Muscle layer of colon (tissue), 2 donors: ENCODE results near the gene METTL24.
A peak's percentile ranks its signal among the peaks of the same experiment; 100 is the strongest.

Experiments used
- H3K27ac ChIP-seq: one replicate; pipeline ENCODE4 v1.7.0; 2013; ENCODE audit warnings: low read depth, mild to moderate bottlenecking, low read length, moderate library complexity
- H3K27me3 ChIP-seq, 2 donors: one replicate each; pipeline ENCODE4 v1.7.0; 2013; ENCODE audit warnings: low read length in 2 of 2, mild to moderate bottlenecking in 2 of 2; ENCODE audit not compliant: insufficient read depth in 2 of 2, control insufficient read depth in 1 of 2
- H3K36me3 ChIP-seq: one replicate; pipeline ENCODE4 v1.7.0; 2013; ENCODE audit warnings: mild to moderate bottlenecking, low read length; ENCODE audit not compliant: insufficient read depth
- H3K4me1 ChIP-seq: one replicate; pipeline ENCODE4 v1.7.0; 2013; ENCODE audit warnings: mild to moderate bottlenecking, low read length; ENCODE audit not compliant: insufficient read depth
- H3K4me3 ChIP-seq, 2 donors: one replicate each; pipeline ENCODE4 v1.7.0; 2013; ENCODE audit warnings: low read length in 2 of 2, low read depth in 1 of 2, mild to moderate bottlenecking in 1 of 2, moderate library complexity in 1 of 2
- H3K9ac ChIP-seq: one replicate; pipeline ENCODE4 v1.7.0; 2013; ENCODE audit warnings: low read length
- H3K9me3 ChIP-seq: one replicate; pipeline ENCODE4 v1.7.0; 2013; ENCODE audit warnings: mild to moderate bottlenecking, low read length
- donor health status: abdominal sarcoma.
- donor health status: Adenocarcinoma of cecum.

The METTL24 gene

GRCh38 chr6:110389689-110390382 lies 31.7 kb upstream of the METTL24 start:
- no peak overlapping the region for H3K4me3 ChIP-seq
- H3K36me3 ChIP-seq: no peaks in the 10 kb centered on the region
- no peaks in the 10 kb centered on the region for H3K9me3 ChIP-seq
- no peaks in the 10 kb centered on the region for H3K27me3 ChIP-seq
- H3K9ac ChIP-seq: no peak overlapping the region
- peaks cover 8% of the 10 kb centered on the region for H3K4me1 ChIP-seq
- H3K27ac ChIP-seq: no peak overlapping the region

GRCh38 chr6:110387986-110388385 lies 29.8 kb upstream of the METTL24 start:
- Histone ChIP-seq H3K9me3 (no peaks in the 10 kb centered on the region), H3K27me3 (no peaks in the 10 kb centered on the region), H3K4me1 (peaks cover 8% of the 10 kb centered on the region), H3K36me3 (no peaks in the 10 kb centered on the region), H3K4me3 (no peak overlapping the region), H3K9ac (no peak overlapping the region), H3K27ac (no peak overlapping the region)

GRCh38 chr6:110385458-110385863 lies 27.3 kb upstream of the METTL24 start:
- H3K27ac ChIP-seq: no peak overlapping the region
- peaks cover 7% of the 10 kb centered on the region for H3K4me1 ChIP-seq
- no peak overlapping the region for H3K9ac ChIP-seq
- H3K36me3 ChIP-seq: no peaks in the 10 kb centered on the region
- no peak overlapping the region for H3K4me3 ChIP-seq
- H3K27me3 ChIP-seq: no peaks in the 10 kb centered on the region
- H3K9me3 ChIP-seq: no peaks in the 10 kb centered on the region

- no peaks in the 10 kb centered on the region for H3K4me1 ChIP-seq
Measured at GRCh38 chr6:110378552-110378951, 20.4 kb upstream of the METTL24 start.

GRCh38 chr6:110369066-110369465 lies 10.9 kb upstream of the METTL24 start:
- H3K4me1 ChIP-seq: peaks cover 14% of the 10 kb centered on the region
- H3K27ac ChIP-seq: no peak overlapping the region

More at GRCh38 chr6:110378552-110378951, 20.4 kb upstream of the METTL24 start:
- Histone ChIP-seq H3K36me3 (no peaks in the 10 kb centered on the region), H3K27ac (no peak overlapping the region), H3K4me3 (no peak overlapping the region), H3K9me3 (no peaks in the 10 kb centered on the region), H3K27me3 (no peaks in the 10 kb centered on the region), H3K9ac (no peak overlapping the region)

GRCh38 chr6:110368284-110368683 lies 10.1 kb upstream of the METTL24 start:
- H3K36me3 ChIP-seq: no peaks in the 10 kb centered on the region
- no peak overlapping the region for H3K9ac ChIP-seq
- no peaks in the 10 kb centered on the region for H3K9me3 ChIP-seq
- H3K27me3 ChIP-seq: no peaks in the 10 kb centered on the region
- no peak overlapping the region for H3K27ac ChIP-seq
- H3K4me3 ChIP-seq: no peak overlapping the region
- H3K4me1 ChIP-seq: peaks cover 19% of the 10 kb centered on the region

More at GRCh38 chr6:110369066-110369465, 10.9 kb upstream of the METTL24 start:
- Histone ChIP-seq H3K4me3 (no peak overlapping the region), H3K27me3 (no peaks in the 10 kb centered on the region), H3K9ac (no peak overlapping the region), H3K36me3 (no peaks in the 10 kb centered on the region), H3K9me3 (no peaks in the 10 kb centered on the region)

- H3K4me3 ChIP-seq: no peak overlapping the region
- H3K9ac ChIP-seq: no peak overlapping the region
- H3K27ac ChIP-seq: no peak overlapping the region
- H3K4me1 ChIP-seq: peaks cover 23% of the 10 kb centered on the region
- no peaks in the 10 kb centered on the region for H3K9me3 ChIP-seq
- no peaks in the 10 kb centered on the region for H3K27me3 ChIP-seq
- H3K36me3 ChIP-seq: no peaks in the 10 kb centered on the region
Measured at GRCh38 chr6:110367825-110368224, 9.7 kb upstream of the METTL24 start.

GRCh38 chr6:110366975-110367374 lies 8.8 kb upstream of the METTL24 start:
- no peak overlapping the region for H3K4me3 ChIP-seq
- H3K9me3 ChIP-seq: no peaks in the 10 kb centered on the region
- H3K9ac ChIP-seq: no peak overlapping the region
- H3K4me1 ChIP-seq: peaks cover 24% of the 10 kb centered on the region
- no peaks in the 10 kb centered on the region for H3K27me3 ChIP-seq
- H3K27ac ChIP-seq: no peak overlapping the region
- no peaks in the 10 kb centered on the region for H3K36me3 ChIP-seq

- no peak overlapping the region for H3K27ac ChIP-seq
- no peaks in the 10 kb centered on the region for H3K27me3 ChIP-seq
- H3K9me3 ChIP-seq: no peaks in the 10 kb centered on the region
- H3K9ac ChIP-seq: no peak overlapping the region
- H3K4me1 ChIP-seq: peaks cover 24% of the 10 kb centered on the region
- H3K36me3 ChIP-seq: no peaks in the 10 kb centered on the region
- no peak overlapping the region for H3K4me3 ChIP-seq
Measured at GRCh38 chr6:110366256-110366655, 8.1 kb upstream of the METTL24 start.

- peak overlapping the region; percentile 72 for H3K27ac ChIP-seq
- H3K9ac ChIP-seq: no peak overlapping the region
Measured at GRCh38 chr6:110364364-110365105, 6.4 kb upstream of the METTL24 start.

GRCh38 chr6:110363748-110364147 lies 5.6 kb upstream of the METTL24 start:
- H3K9ac ChIP-seq: no peak overlapping the region

More at GRCh38 chr6:110364364-110365105, 6.4 kb upstream of the METTL24 start:
- H3K27me3 ChIP-seq: no peaks in the 10 kb centered on the region
- no peaks in the 10 kb centered on the region for H3K9me3 ChIP-seq
- no peak overlapping the region for H3K4me3 ChIP-seq
- H3K4me1 ChIP-seq: peaks cover 27% of the 10 kb centered on the region
- H3K36me3 ChIP-seq: no peaks in the 10 kb centered on the region

More at GRCh38 chr6:110363748-110364147, 5.6 kb upstream of the METTL24 start:
- no peak overlapping the region for H3K4me3 ChIP-seq
- H3K9me3 ChIP-seq: no peaks in the 10 kb centered on the region
- H3K27ac ChIP-seq: peak overlapping the region; percentile 72
- peaks cover 35% of the 10 kb centered on the region for H3K4me1 ChIP-seq
- no peaks in the 10 kb centered on the region for H3K27me3 ChIP-seq
- no peaks in the 10 kb centered on the region for H3K36me3 ChIP-seq
